Ishikawa (cell line): ENCODE measurements around the gene WNT10A.

ENCODE experiments used
- CEBPB ChIP-seq: IDR thresholded peaks from 2 replicates; pipeline ENCODE4 v1.6.1; 2012
- CREB1 ChIP-seq: IDR thresholded peaks from 2 replicates; pipeline ENCODE4 v1.6.1; 2012; ENCODE audit warnings: low read depth
- EGR1 ChIP-seq: IDR thresholded peaks from 2 replicates; pipeline ENCODE4 v1.6.1; 2012
- EP300 ChIP-seq: IDR thresholded peaks from 2 replicates; pipeline ENCODE4 v1.6.1; 2012; ENCODE audit warnings: borderline replicate concordance
- FOXM1 ChIP-seq: IDR thresholded peaks from 2 replicates; pipeline ENCODE4 v1.6.1; 2012; ENCODE audit warnings: low read depth, borderline replicate concordance
- MAX ChIP-seq: IDR thresholded peaks from 2 replicates; pipeline ENCODE4 v1.6.1; 2012
- NFIC ChIP-seq: IDR thresholded peaks from 2 replicates; pipeline ENCODE4 v1.6.1; 2012
- RAD21 ChIP-seq: IDR thresholded peaks from 2 replicates; pipeline ENCODE4 v1.6.1; 2012; ENCODE audit warnings: low read depth
- TAF1 ChIP-seq: IDR thresholded peaks from 2 replicates; pipeline ENCODE4 v1.6.1; 2012; ENCODE audit warnings: low read depth, mild to moderate bottlenecking
- TCF12 ChIP-seq: IDR thresholded peaks from 2 replicates; pipeline ENCODE4 v1.6.1; 2012; ENCODE audit warnings: low read depth
- TEAD4 ChIP-seq: IDR thresholded peaks from 2 replicates; pipeline ENCODE4 v1.6.1; 2012
- USF1 ChIP-seq: IDR thresholded peaks from 2 replicates; pipeline ENCODE4 v1.6.1; 2012
- YY1 ChIP-seq: IDR thresholded peaks from 2 replicates; pipeline ENCODE4 v1.6.1; 2012; ENCODE audit warnings: low read depth
- ZBTB7A ChIP-seq: IDR thresholded peaks from 2 replicates; pipeline ENCODE4 v1.6.1; 2012; ENCODE audit warnings: low read depth
- TF ChIP-seq, protein P1 (sequence below): IDR thresholded peaks from 2 replicates; pipeline ENCODE4 v1.6.1; 2012; ENCODE audit warnings: low read depth, mild to moderate bottlenecking

Gene WNT10A

GRCh38 chr2:218869064-218869463 is 11.6 kb upstream of the WNT10A start:
- no peak for TF ChIP-seq TEAD4
- TF ChIP-seq CEBPB = no peak
- no peak for TF ChIP-seq TCF12
- TF ChIP-seq EP300 = no peak
- no peak for TF ChIP-seq EGR1
- no peak for TF ChIP-seq NFIC
- no peak for TF ChIP-seq MAX
- no peak for TF ChIP-seq CREB1
- TF ChIP-seq, protein P1, sequence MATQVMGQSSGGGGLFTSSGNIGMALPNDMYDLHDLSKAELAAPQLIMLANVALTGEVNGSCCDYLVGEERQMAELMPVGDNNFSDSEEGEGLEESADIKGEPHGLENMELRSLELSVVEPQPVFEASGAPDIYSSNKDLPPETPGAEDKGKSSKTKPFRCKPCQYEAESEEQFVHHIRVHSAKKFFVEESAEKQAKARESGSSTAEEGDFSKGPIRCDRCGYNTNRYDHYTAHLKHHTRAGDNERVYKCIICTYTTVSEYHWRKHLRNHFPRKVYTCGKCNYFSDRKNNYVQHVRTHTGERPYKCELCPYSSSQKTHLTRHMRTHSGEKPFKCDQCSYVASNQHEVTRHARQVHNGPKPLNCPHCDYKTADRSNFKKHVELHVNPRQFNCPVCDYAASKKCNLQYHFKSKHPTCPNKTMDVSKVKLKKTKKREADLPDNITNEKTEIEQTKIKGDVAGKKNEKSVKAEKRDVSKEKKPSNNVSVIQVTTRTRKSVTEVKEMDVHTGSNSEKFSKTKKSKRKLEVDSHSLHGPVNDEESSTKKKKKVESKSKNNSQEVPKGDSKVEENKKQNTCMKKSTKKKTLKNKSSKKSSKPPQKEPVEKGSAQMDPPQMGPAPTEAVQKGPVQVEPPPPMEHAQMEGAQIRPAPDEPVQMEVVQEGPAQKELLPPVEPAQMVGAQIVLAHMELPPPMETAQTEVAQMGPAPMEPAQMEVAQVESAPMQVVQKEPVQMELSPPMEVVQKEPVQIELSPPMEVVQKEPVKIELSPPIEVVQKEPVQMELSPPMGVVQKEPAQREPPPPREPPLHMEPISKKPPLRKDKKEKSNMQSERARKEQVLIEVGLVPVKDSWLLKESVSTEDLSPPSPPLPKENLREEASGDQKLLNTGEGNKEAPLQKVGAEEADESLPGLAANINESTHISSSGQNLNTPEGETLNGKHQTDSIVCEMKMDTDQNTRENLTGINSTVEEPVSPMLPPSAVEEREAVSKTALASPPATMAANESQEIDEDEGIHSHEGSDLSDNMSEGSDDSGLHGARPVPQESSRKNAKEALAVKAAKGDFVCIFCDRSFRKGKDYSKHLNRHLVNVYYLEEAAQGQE = no peak
- TF ChIP-seq TAF1 = no peak
- TF ChIP-seq FOXM1 = no peak
- no peak for TF ChIP-seq USF1
- no peak for TF ChIP-seq ZBTB7A

GRCh38 chr2:218870984-218871344 is 9.7 kb upstream of the WNT10A start:
- no peak for TF ChIP-seq RAD21
- no peak for TF ChIP-seq CEBPB
- no peak for TF ChIP-seq YY1
- TF ChIP-seq CREB1 = no peak
- no peak for TF ChIP-seq MAX
- no peak for TF ChIP-seq TCF12
- no peak for TF ChIP-seq EGR1
- TF ChIP-seq ZBTB7A = no peak
- no peak for TF ChIP-seq USF1
- no peak for TF ChIP-seq TEAD4

- no peak for TF ChIP-seq EGR1
- TF ChIP-seq FOXM1 = no peak
- no peak for TF ChIP-seq MAX
- no peak for TF ChIP-seq CREB1
- no peak for TF ChIP-seq TCF12
- TF ChIP-seq, protein P1 = no peak
- no peak for TF ChIP-seq RAD21
- TF ChIP-seq NFIC = no peak
- no peak for TF ChIP-seq USF1
Observed at GRCh38 chr2:218871345-218872302, 9.0 kb upstream of the WNT10A start.

GRCh38 chr2:218872645-218873358 is 7.8 kb upstream of the WNT10A start:
- TF ChIP-seq RAD21 = no peak
- no peak for TF ChIP-seq CEBPB
- TF ChIP-seq, protein P1 = no peak
- TF ChIP-seq YY1 = no peak
- no peak for TF ChIP-seq TCF12
- TF ChIP-seq EP300 = no peak
- no peak for TF ChIP-seq MAX
- no peak for TF ChIP-seq USF1
- no peak for TF ChIP-seq EGR1
- no peak for TF ChIP-seq NFIC
- TF ChIP-seq TAF1 = no peak
- TF ChIP-seq CREB1 = no peak
